Heart left ventricle (tissue), 16 donors: ENCODE data around the gene HPGD. TPM values are rescaled to one million over a fixed set of nuclear protein-coding genes. Genes with fewer than 3 reads are reported as not detected.

Source experiments
- ATAC-seq, 4 donors: fragments of 200-7000 bp; cut with Tn5 transposase; one replicate each; pipeline ENCODE4 v1.9.1; 2020 to 2022; ENCODE audit warnings: moderate library complexity in 4 of 4, mild to moderate bottlenecking in 3 of 4, moderate number of reproducible peaks in 1 of 4
- DNase-seq, 5 donors: peaks; one replicate each; pipeline ENCODE4 v3.0.0-alpha.2; 2020
- H3K27ac ChIP-seq, 12 donors: fragments of 200-600 bp; sonication (generic) in 4 of 12; one replicate each; pipeline versions ENCODE4 v1.5.0 to v1.8.0; 2016 to 2022; ENCODE audit warnings: mild to moderate bottlenecking in 2 of 12
- H3K27me3 ChIP-seq, 9 donors: fragments of 200-600 bp; sonication (generic) in 2 of 9; one replicate each; pipeline versions ENCODE4 v1.5.1 to v1.8.0; 2016 to 2022; ENCODE audit warnings: mild to moderate bottlenecking in 3 of 9
- H3K36me3 ChIP-seq, 9 donors: fragments of 200-600 bp; sonication (generic) in 2 of 9; one replicate each; pipeline versions ENCODE4 v1.5.0 to v1.8.0; 2018 to 2022; ENCODE audit warnings: mild to moderate bottlenecking in 2 of 9
- H3K4me1 ChIP-seq, 12 donors: fragments of 200-600 bp; sonication (generic) in 4 of 12; one replicate each; pipeline versions ENCODE4 v1.5.0 to v1.8.0; 2016 to 2022; ENCODE audit warnings: mild to moderate bottlenecking in 3 of 12
- H3K4me3 ChIP-seq, 12 donors: fragments of 200-600 bp; sonication (generic) in 4 of 12; one replicate each; pipeline versions ENCODE4 v1.5.0 to v1.8.0; 2017 to 2022; ENCODE audit warnings: mild to moderate bottlenecking in 9 of 12, moderate library complexity in 4 of 12
- H3K9me3 ChIP-seq, 12 donors: fragments of 200-600 bp; sonication (generic) in 4 of 12; one replicate each; pipeline versions ENCODE4 v1.5.0 to v1.8.0; 2016 to 2022; ENCODE audit warnings: mild to moderate bottlenecking in 1 of 12
- POLR2A ChIP-seq, 2 donors: fragments of 450-650 bp; IDR thresholded peaks; one replicate each; pipeline ENCODE4 v1.6.1; 2017; ENCODE audit warnings: antibody characterized with exemption in 2 of 2, mild to moderate bottlenecking in 2 of 2, moderate library complexity in 2 of 2
- WGBS, 4 donors: extraction: QIAGEN DNeasy Blood & Tissue Kit in 2 of 4; methylation state at CpG; one replicate each; pipeline versions ENCODE4 v1.1.5 to v1.1.7; 2013 to 2018; 5-methylcytosine and 5-hydroxymethylcytosine counted together
- intact Hi-C, 10 donors: fragments of 100-400 bp; cut with DNase I; formaldehyde crosslinking; loops; one replicate each; pipeline versions ENCODE4 v1.11.1 to v1.14.2; 2022
- polyA plus RNA-seq, 2 donors: library from polyadenylated mRNA; stranded (reverse); fragments of 200-250 nt; gene quantifications; one replicate each; pipeline ENCODE4 v1.2.3, GENCODE V29; 2013
- total RNA-seq, 9 donors: library from RNA; depleted of rRNA in 2 of 9; stranded (reverse); fragments of >200 nt in 2 of 9; fragmentation: NEBNext Ultra II Directional in 3 of 9; extraction: Animal tissue kit (Norgen Biotek cat#: 25700) in 3 of 9; gene quantifications; one replicate each; pipeline versions ENCODE4 v1.1.0 to v1.2.4, GENCODE V29; 2016 to 2023
- TF ChIP-seq, protein P1 (sequence below), 12 donors: fragments of 200-600 bp; sonication (generic) in 4 of 12; IDR thresholded peaks; one replicate each; pipeline versions ENCODE4 v1.5.0 to v1.8.0; 2018 to 2022; ENCODE audit warnings: antibody characterized with exemption in 12 of 12, mild to moderate bottlenecking in 5 of 12
- donor health status: ischemic (EF 13 %, LVEDD 7.1; RV severe dilation, severe dysfunction).
- donor health status: healthy with polysubstance abuse.
- donor health status: DM: no; HTN: yes; CAD: no.
- donor health status: DM: no; HTN: no; CAD: no.
- donor health status: ischemic (EF 25% LVEDD 6.9; RV normal size, moderate dysfunction).
- donor health status: ischemic (EF 25% LVEDD 5.7; RV mildly dilated, moderate dysfunction).
- donor health status: healthy.
- donor health status: DM: yes; HTN: yes; CAD: no.
- donor health status: ischemic (EF 35%, LVEDD 5.7; RV mildly dilated, moderate dysfunction).
- donor health status: nonischemic (EF 11% LVEDD 7.7; RV severe dilation, severe dysfunction).
- donor health status: DM: yes; HTN: yes; CAD: no.
- donor health status: PGD.
- donor health status: ischemic (EF 29% LVEDD 5.4; RV normal size, mild dysfunction).
- donor health status: nonischemic (EF 23%, LVEDD 6.1; RV moderate dilation, normal function).

The HPGD gene
- total and polyA plus RNA-seq, 11 donors = 0.29 to 4.7 (median 0.91) TPM

GRCh38 chr4:174449944-174450785 lies 72.1 kb downstream of the HPGD start:
- Histone ChIP-seq H3K36me3 (no peaks in the 10 kb centered on the region), H3K27me3 (no peaks in the 10 kb centered on the region), H3K4me1 (no peaks in the 10 kb centered on the region), H3K27ac (peak overlapping the region in 1 of 12 donors; percentile 19), H3K4me3 (no peak overlapping the region), H3K9me3 (no peaks in the 10 kb centered on the region)
- ATAC-seq (no peak), DNase-seq (no peak)
- TF ChIP-seq, protein P1, sequence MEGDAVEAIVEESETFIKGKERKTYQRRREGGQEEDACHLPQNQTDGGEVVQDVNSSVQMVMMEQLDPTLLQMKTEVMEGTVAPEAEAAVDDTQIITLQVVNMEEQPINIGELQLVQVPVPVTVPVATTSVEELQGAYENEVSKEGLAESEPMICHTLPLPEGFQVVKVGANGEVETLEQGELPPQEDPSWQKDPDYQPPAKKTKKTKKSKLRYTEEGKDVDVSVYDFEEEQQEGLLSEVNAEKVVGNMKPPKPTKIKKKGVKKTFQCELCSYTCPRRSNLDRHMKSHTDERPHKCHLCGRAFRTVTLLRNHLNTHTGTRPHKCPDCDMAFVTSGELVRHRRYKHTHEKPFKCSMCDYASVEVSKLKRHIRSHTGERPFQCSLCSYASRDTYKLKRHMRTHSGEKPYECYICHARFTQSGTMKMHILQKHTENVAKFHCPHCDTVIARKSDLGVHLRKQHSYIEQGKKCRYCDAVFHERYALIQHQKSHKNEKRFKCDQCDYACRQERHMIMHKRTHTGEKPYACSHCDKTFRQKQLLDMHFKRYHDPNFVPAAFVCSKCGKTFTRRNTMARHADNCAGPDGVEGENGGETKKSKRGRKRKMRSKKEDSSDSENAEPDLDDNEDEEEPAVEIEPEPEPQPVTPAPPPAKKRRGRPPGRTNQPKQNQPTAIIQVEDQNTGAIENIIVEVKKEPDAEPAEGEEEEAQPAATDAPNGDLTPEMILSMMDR (IDR thresholded peaks at IDR 0.05) = no peak
- TF ChIP-seq POLR2A (IDR thresholded peaks at IDR 0.05) = no peak
- 66 to 74% (median 69%) methylated on average over 5 of the region's 5 CpGs for WGBS, 4 donors
- intact Hi-C loops = no loop called here

GRCh38 chr4:174449152-174449551 lies 73.1 kb downstream of the HPGD start:
- WGBS, 4 donors = 92 to 95% (median 94%) methylated on average over 1 of the region's 1 CpG
- intact Hi-C loops = no loop called here
- no peak for ATAC-seq

DNA sequence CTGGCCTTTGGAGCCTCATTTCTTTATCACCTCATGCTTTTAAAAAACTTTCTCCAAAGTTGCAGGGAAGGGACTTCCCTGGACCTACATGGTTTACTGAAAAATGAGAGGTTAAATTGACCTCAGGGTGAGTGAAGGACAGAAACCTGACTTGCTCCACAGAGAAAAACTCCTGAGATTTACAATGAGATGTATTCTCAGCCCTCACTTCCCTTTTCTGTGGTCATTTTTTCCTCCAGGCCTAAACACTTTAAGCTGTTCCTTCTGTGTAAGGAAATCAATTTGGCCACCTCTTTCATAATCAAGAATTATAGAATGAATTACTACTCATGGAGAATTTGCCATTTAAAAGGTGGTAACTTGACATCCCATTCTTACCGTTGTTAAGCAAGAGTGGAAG lies 77.9 kb downstream of the HPGD start:
- no peak for ATAC-seq
- intact Hi-C loops = no loop called here
- Histone ChIP-seq H3K27ac (no peak overlapping the region), H3K4me1 (no peaks in the 10 kb centered on the region), H3K27me3 (no peaks in the 10 kb centered on the region), H3K9me3 (no peaks in the 10 kb centered on the region), H3K36me3 (no peaks in the 10 kb centered on the region), H3K4me3 (no peak overlapping the region)
- 73 to 93% (median 79%) methylated on average over 1 of the region's 1 CpG for WGBS, 4 donors
- no peak for DNase-seq
- no peak for TF ChIP-seq POLR2A (IDR thresholded peaks at IDR 0.05)
- TF ChIP-seq, protein P1 (IDR thresholded peaks at IDR 0.05) = no peak

More at GRCh38 chr4:174449152-174449551, 73.1 kb downstream of the HPGD start:
- DNase-seq = no peak
- Histone ChIP-seq H3K27me3 (no peaks in the 10 kb centered on the region), H3K36me3 (no peaks in the 10 kb centered on the region), H3K9me3 (no peaks in the 10 kb centered on the region), H3K4me1 (no peaks in the 10 kb centered on the region), H3K4me3 (no peak overlapping the region), H3K27ac (no peak overlapping the region)
- TF ChIP-seq, protein P1 (IDR thresholded peaks at IDR 0.05) = no peak
- no peak for TF ChIP-seq POLR2A (IDR thresholded peaks at IDR 0.05)

Other genes with a start within 250 kb of the HPGD start
- gene FBXO8, start 238.8 kb downstream of the HPGD start, total RNA-seq = 10 to 100 TPM; 21.8 to 38.5 (median 25.9) TPM
- gene FBXO8, start 238.8 kb downstream of the HPGD start, polyA plus RNA-seq = 10 to 100 TPM; 14.3 to 33.0 TPM
- 10 to 100 TPM in 4 of 9 donors, 1 to 10 TPM in 5; 5.2 to 17.6 (median 9.7) TPM for gene CEP44, start 238.6 kb downstream of the HPGD start, total RNA-seq
- gene CEP44, start 238.6 kb downstream of the HPGD start, polyA plus RNA-seq = 1 to 10 TPM; 6.0 to 6.9 TPM